Neural progenitor cell (in vitro differentiated cells): Measurements from ENCODE around the gene DQX1.

Experiments used
- CTCF ChIP-seq: fragments of 200-600 bp; sonication (generic); IDR thresholded peaks from 2 replicates; pipeline ENCODE4 v1.5.1; 2017; ENCODE audit warnings: antibody characterized with exemption, mild to moderate bottlenecking
- EZH2 ChIP-seq: fragments of 200-600 bp; sonication (generic); IDR thresholded peaks from 2 replicates; pipeline ENCODE4 v1.6.1; 2017; ENCODE audit warnings: antibody characterized with exemption, mild to moderate bottlenecking, moderate library complexity
- EZH2phosphoT487 ChIP-seq: fragments of 200-600 bp; sonication (generic); IDR thresholded peaks from 2 replicates; pipeline ENCODE4 v1.6.1; 2017; ENCODE audit warnings: antibody characterized with exemption

GRCh38 chr2:74551530-74551929 is 25.5 kb upstream of the DQX1 start:
- TF ChIP-seq CTCF = no peak
- TF ChIP-seq EZH2 = no peak
- TF ChIP-seq EZH2phosphoT487 = no peak
